HEK293 (cell line): ENCODE data around the gene SGSM2.

Experiments
- CTCF ChIA-PET: fragments of 350-600 bp; formaldehyde crosslinking; extraction: SDS; loops from one replicate; lab custom pipeline; 2021; ENCODE audit warnings: antibody characterized with exemption; lab: Yijun Ruan, JAX
- POLR2A ChIA-PET: fragments of 300-600 bp; formaldehyde crosslinking; extraction: SDS; loops from one replicate; lab custom pipeline; 2020; ENCODE audit warnings: antibody characterized with exemption, inconsistent platforms; lab: Yijun Ruan, JAX
- H3K27ac ChIP-seq: fragments of 200-500 bp; sonication (Bioruptor generic); 2 replicates; pipeline ENCODE4 v1.5.1; 2014; ENCODE audit warnings: low read depth, low read length, control low read depth, inconsistent platforms; ENCODE audit errors: extremely low read depth
- H3K36me3 ChIP-seq, 2 experiments: fragments of 200-500 bp in 1 of 2; sonication (Bioruptor generic) in 1 of 2; 1 replicate in 1 of 2; 2 replicates in 1 of 2; pipeline ENCODE4 v1.5.1; 2014 to 2017; ENCODE audit warnings: inconsistent platforms in 2 of 2, low read length in 2 of 2; ENCODE audit not compliant: control insufficient read depth in 2 of 2, insufficient read depth in 1 of 2
- H3K4me1 ChIP-seq: fragments of 200-500 bp; sonication (Bioruptor generic); 2 replicates; pipeline ENCODE4 v1.5.1; 2014; ENCODE audit warnings: mild to moderate bottlenecking, low read length, inconsistent platforms; ENCODE audit not compliant: control insufficient read depth, insufficient read depth
- H3K4me3 ChIP-seq: 2 replicates; pipeline ENCODE4 v1.5.1; 2011; ENCODE audit warnings: low read depth, mild to moderate bottlenecking, control low read depth, low read length, moderate library complexity
- H3K9me3 ChIP-seq: fragments of 200-500 bp; sonication (Bioruptor generic); 2 replicates; pipeline ENCODE4 v1.5.1; 2014; ENCODE audit warnings: low read depth, low read length, inconsistent platforms; ENCODE audit not compliant: control insufficient read depth, insufficient read depth
- BCL11A ChIP-seq: fragments of 450-650 bp; formaldehyde crosslinking; IDR thresholded peaks from 2 replicates; pipeline ENCODE4 v1.5.1; 2016; ENCODE audit warnings: low read depth, missing biosample characterization, missing genetic modification characterization
- FEZF1 ChIP-seq: fragments of 450-650 bp; formaldehyde crosslinking; IDR thresholded peaks from 2 replicates; pipeline ENCODE4 v1.5.1; 2016; ENCODE audit warnings: missing biosample characterization, missing genetic modification characterization
- KLF7 ChIP-seq: fragments of 450-650 bp; formaldehyde crosslinking; IDR thresholded peaks from 2 replicates; pipeline ENCODE4 v1.5.1; 2016; ENCODE audit warnings: missing biosample characterization, missing genetic modification characterization, borderline replicate concordance
- KLF8 ChIP-seq: fragments of 450-650 bp; formaldehyde crosslinking; IDR thresholded peaks from 2 replicates; pipeline ENCODE4 v1.5.1; 2016; ENCODE audit warnings: missing biosample characterization, missing genetic modification characterization
- MZF1 ChIP-seq: fragments of 450-650 bp; formaldehyde crosslinking; IDR thresholded peaks from 2 replicates; pipeline ENCODE4 v1.5.1; 2017; ENCODE audit warnings: missing biosample characterization, missing genetic modification characterization, borderline replicate concordance
- SCRT1 ChIP-seq: fragments of 450-650 bp; formaldehyde crosslinking; IDR thresholded peaks from 2 replicates; pipeline ENCODE4 v1.5.1; 2016; ENCODE audit warnings: missing biosample characterization, missing genetic modification characterization, borderline replicate concordance
- SCRT2 ChIP-seq: fragments of 450-650 bp; formaldehyde crosslinking; IDR thresholded peaks from 2 replicates; pipeline ENCODE4 v1.5.1; 2016; ENCODE audit warnings: missing biosample characterization, missing genetic modification characterization
- ZBTB48 ChIP-seq: fragments of 450-650 bp; formaldehyde crosslinking; IDR thresholded peaks from 2 replicates; pipeline ENCODE4 v1.5.1; 2016; ENCODE audit warnings: missing biosample characterization, missing genetic modification characterization
- ZEB2 ChIP-seq: fragments of 450-650 bp; formaldehyde crosslinking; IDR thresholded peaks from 2 replicates; pipeline ENCODE4 v1.5.1; 2016; ENCODE audit warnings: missing biosample characterization, missing genetic modification characterization
- ZNF341 ChIP-seq: fragments of 450-650 bp; formaldehyde crosslinking; IDR thresholded peaks from 2 replicates; pipeline ENCODE4; 2016; ENCODE audit warnings: low read depth, missing biosample characterization, missing genetic modification characterization
- ZNF366 ChIP-seq: fragments of 450-650 bp; formaldehyde crosslinking; conservative IDR thresholded peaks from 2 replicates; pipeline ENCODE4 v1.5.1; 2016; ENCODE audit warnings: missing biosample characterization, missing genetic modification characterization
- ZNF600 ChIP-seq: fragments of 450-650 bp; formaldehyde crosslinking; IDR thresholded peaks from 2 replicates; pipeline ENCODE4 v1.5.1; 2016; ENCODE audit warnings: missing biosample characterization, missing genetic modification characterization
- ZNF670 ChIP-seq: fragments of 450-650 bp; formaldehyde crosslinking; IDR thresholded peaks from 2 replicates; pipeline ENCODE4 v1.5.1; 2016; ENCODE audit warnings: missing biosample characterization, missing genetic modification characterization, low read depth
- ZNF76 ChIP-seq: fragments of 450-650 bp; formaldehyde crosslinking; IDR thresholded peaks from 2 replicates; pipeline ENCODE4; 2016; ENCODE audit warnings: low read depth, missing biosample characterization, missing genetic modification characterization, borderline replicate concordance
- ZSCAN30 ChIP-seq: fragments of 450-650 bp; IDR thresholded peaks from 2 replicates; pipeline ENCODE4 v1.5.1; 2018; ENCODE audit warnings: missing biosample characterization, mild to moderate bottlenecking, missing genetic modification characterization, moderate library complexity
- TF ChIP-seq, protein P1 (sequence below): fragments of 450-650 bp; formaldehyde crosslinking; IDR thresholded peaks from 2 replicates; pipeline ENCODE4 v1.5.0; 2017; ENCODE audit warnings: missing biosample characterization, missing genetic modification characterization, borderline replicate concordance
- TF ChIP-seq, protein P2 (sequence below): fragments of 450-650 bp; formaldehyde crosslinking; IDR thresholded peaks from 2 replicates; pipeline ENCODE4 v1.5.1; 2017; ENCODE audit warnings: missing biosample characterization, missing genetic modification characterization
- TF ChIP-seq, protein P3 (sequence below): fragments of 450-650 bp; formaldehyde crosslinking; IDR thresholded peaks from 2 replicates; pipeline ENCODE4 v1.5.1; 2016; ENCODE audit warnings: missing biosample characterization, missing genetic modification characterization, low read depth
- TF ChIP-seq, protein P4 (sequence below): fragments of 450-650 bp; formaldehyde crosslinking; IDR thresholded peaks from 2 replicates; pipeline ENCODE4 v1.5.1; 2016; ENCODE audit warnings: missing biosample characterization, missing genetic modification characterization
- TF ChIP-seq, protein P5 (sequence below): fragments of 450-650 bp; IDR thresholded peaks from 2 replicates; pipeline ENCODE4 v1.5.1; 2018; ENCODE audit warnings: missing biosample characterization, mild to moderate bottlenecking, missing genetic modification characterization

SGSM2 gene

DNA sequence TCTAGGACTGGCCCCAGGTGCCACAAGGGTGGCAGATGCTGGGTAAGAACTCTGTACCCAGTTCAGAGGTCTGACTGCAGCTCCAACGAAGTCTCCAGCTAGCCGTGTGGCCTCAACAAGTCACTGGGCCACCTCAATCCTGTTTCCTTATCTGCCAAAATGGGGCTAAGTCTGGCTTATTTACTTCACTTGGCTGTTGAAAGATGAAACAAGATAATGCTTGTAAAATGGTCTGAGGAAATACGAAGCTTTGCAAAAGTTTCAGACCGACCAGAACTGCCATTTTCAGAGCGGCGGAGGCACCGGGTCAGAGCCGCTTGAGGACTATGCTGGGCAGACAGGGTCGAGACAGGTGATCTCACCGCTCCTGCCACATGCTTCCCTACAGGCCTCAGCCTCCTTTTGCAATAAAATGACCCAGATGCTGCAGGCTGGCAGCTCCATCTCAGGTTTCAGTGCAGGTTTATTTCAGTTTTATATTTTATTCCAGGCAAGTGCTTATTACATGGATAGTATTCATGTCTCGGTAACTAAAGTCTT is 46.4 kb downstream of the SGSM2 start:
- ChIA-PET CTCF (interaction anchor here (0.6 to 12.5 kb wide), 19 partner anchors 9 to 659 kb away, joined by 3 to 470 read pairs (median 7); partner anchors contain the start of gene MNT), POLR2A (interaction anchor here (1.4 to 3.3 kb wide), 5 partner anchors 9 to 33 kb away, joined by 4 to 42 read pairs (median 9); no protein-coding TSS in a partner anchor)
- TF ChIP-seq ZNF76 (tag by site-specific recombination): peak; percentile 79
- TF ChIP-seq KLF8 (tag by site-specific recombination): 0 out of 2 replicates have a peak, but pooled peaks have one; percentile 16
- 0 out of 2 replicates have a peak, but pooled peaks have one; percentile 14 for TF ChIP-seq ZNF341 (tag by site-specific recombination)
- peak; percentile 26; the same call in 1 of the 2 replicates for TF ChIP-seq SCRT1 (tag by site-specific recombination)
- 0 out of 2 replicates have a peak, but pooled peaks have one; percentile 14 for TF ChIP-seq MZF1 (tag by site-specific recombination)
- TF ChIP-seq, protein P1, sequence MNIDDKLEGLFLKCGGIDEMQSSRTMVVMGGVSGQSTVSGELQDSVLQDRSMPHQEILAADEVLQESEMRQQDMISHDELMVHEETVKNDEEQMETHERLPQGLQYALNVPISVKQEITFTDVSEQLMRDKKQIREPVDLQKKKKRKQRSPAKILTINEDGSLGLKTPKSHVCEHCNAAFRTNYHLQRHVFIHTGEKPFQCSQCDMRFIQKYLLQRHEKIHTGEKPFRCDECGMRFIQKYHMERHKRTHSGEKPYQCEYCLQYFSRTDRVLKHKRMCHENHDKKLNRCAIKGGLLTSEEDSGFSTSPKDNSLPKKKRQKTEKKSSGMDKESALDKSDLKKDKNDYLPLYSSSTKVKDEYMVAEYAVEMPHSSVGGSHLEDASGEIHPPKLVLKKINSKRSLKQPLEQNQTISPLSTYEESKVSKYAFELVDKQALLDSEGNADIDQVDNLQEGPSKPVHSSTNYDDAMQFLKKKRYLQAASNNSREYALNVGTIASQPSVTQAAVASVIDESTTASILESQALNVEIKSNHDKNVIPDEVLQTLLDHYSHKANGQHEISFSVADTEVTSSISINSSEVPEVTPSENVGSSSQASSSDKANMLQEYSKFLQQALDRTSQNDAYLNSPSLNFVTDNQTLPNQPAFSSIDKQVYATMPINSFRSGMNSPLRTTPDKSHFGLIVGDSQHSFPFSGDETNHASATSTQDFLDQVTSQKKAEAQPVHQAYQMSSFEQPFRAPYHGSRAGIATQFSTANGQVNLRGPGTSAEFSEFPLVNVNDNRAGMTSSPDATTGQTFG (tag by site-specific recombination): no peak
- peak; percentile 43; the same call in 1 of the 2 replicates for TF ChIP-seq ZEB2 (tag by site-specific recombination)
- TF ChIP-seq, protein P2, sequence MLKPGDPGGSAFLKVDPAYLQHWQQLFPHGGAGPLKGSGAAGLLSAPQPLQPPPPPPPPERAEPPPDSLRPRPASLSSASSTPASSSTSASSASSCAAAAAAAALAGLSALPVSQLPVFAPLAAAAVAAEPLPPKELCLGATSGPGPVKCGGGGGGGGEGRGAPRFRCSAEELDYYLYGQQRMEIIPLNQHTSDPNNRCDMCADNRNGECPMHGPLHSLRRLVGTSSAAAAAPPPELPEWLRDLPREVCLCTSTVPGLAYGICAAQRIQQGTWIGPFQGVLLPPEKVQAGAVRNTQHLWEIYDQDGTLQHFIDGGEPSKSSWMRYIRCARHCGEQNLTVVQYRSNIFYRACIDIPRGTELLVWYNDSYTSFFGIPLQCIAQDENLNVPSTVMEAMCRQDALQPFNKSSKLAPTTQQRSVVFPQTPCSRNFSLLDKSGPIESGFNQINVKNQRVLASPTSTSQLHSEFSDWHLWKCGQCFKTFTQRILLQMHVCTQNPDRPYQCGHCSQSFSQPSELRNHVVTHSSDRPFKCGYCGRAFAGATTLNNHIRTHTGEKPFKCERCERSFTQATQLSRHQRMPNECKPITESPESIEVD (tag by site-specific recombination): 0 out of 2 replicates have a peak, but pooled peaks have one; percentile 55
- no peak for TF ChIP-seq ZBTB48
- peak; percentile 81 for TF ChIP-seq SCRT2 (tag by site-specific recombination)
- TF ChIP-seq ZNF366 (tag by site-specific recombination): 0 out of 2 replicates have a peak, but pooled peaks have one; percentile 11
- no peak for TF ChIP-seq KLF7
- TF ChIP-seq ZNF670 (tag by site-specific recombination): no peak
- TF ChIP-seq FEZF1 (tag by site-specific recombination): no peak
- TF ChIP-seq ZSCAN30 (tag by site-specific recombination): peak; percentile 46; the same call in 1 of the 2 replicates
- peak; percentile 57 for TF ChIP-seq ZNF600 (tag by site-specific recombination)
- TF ChIP-seq BCL11A (tag by site-specific recombination): 0 out of 2 replicates have a peak, but pooled peaks have one; percentile 25
- TF ChIP-seq, protein P3, sequence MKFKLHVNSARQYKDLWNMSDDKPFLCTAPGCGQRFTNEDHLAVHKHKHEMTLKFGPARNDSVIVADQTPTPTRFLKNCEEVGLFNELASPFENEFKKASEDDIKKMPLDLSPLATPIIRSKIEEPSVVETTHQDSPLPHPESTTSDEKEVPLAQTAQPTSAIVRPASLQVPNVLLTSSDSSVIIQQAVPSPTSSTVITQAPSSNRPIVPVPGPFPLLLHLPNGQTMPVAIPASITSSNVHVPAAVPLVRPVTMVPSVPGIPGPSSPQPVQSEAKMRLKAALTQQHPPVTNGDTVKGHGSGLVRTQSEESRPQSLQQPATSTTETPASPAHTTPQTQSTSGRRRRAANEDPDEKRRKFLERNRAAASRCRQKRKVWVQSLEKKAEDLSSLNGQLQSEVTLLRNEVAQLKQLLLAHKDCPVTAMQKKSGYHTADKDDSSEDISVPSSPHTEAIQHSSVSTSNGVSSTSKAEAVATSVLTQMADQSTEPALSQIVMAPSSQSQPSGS: 0 out of 2 replicates have a peak, but pooled peaks have one; percentile 4
- TF ChIP-seq, protein P4, sequence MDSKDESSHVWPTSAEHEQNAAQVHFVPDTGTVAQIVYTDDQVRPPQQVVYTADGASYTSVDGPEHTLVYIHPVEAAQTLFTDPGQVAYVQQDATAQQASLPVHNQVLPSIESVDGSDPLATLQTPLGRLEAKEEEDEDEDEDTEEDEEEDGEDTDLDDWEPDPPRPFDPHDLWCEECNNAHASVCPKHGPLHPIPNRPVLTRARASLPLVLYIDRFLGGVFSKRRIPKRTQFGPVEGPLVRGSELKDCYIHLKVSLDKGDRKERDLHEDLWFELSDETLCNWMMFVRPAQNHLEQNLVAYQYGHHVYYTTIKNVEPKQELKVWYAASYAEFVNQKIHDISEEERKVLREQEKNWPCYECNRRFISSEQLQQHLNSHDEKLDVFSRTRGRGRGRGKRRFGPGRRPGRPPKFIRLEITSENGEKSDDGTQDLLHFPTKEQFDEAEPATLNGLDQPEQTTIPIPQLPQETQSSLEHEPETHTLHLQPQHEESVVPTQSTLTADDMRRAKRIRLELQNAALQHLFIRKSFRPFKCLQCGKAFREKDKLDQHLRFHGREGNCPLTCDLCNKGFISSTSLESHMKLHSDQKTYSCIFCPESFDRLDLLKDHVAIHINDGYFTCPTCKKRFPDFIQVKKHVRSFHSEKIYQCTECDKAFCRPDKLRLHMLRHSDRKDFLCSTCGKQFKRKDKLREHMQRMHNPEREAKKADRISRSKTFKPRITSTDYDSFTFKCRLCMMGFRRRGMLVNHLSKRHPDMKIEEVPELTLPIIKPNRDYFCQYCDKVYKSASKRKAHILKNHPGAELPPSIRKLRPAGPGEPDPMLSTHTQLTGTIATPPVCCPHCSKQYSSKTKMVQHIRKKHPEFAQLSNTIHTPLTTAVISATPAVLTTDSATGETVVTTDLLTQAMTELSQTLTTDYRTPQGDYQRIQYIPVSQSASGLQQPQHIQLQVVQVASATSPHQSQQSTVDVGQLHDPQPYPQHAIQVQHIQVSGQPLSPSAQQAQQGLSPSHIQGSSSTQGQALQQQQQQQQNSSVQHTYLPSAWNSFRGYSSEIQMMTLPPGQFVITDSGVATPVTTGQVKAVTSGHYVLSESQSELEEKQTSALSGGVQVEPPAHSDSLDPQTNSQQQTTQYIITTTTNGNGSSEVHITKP (tag by site-specific recombination): peak; percentile 10; the same call in 1 of the 2 replicates
- TF ChIP-seq, protein P5, sequence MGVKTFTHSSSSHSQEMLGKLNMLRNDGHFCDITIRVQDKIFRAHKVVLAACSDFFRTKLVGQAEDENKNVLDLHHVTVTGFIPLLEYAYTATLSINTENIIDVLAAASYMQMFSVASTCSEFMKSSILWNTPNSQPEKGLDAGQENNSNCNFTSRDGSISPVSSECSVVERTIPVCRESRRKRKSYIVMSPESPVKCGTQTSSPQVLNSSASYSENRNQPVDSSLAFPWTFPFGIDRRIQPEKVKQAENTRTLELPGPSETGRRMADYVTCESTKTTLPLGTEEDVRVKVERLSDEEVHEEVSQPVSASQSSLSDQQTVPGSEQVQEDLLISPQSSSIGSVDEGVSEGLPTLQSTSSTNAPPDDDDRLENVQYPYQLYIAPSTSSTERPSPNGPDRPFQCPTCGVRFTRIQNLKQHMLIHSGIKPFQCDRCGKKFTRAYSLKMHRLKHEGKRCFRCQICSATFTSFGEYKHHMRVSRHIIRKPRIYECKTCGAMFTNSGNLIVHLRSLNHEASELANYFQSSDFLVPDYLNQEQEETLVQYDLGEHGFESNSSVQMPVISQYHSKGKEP (tag by site-specific recombination): peak; percentile 97
- H3K36me3 ChIP-seq: peaks cover 0 to 36% of the 10 kb centered on the region in 2 experiments; a peak in 2 of 3 replicates
- no peaks in the 10 kb centered on the region for H3K9me3 ChIP-seq
- no peak overlapping the region for H3K4me3 ChIP-seq
- peak overlapping the region; percentile 7 for H3K27ac ChIP-seq
- peaks cover 14% of the 10 kb centered on the region for H3K4me1 ChIP-seq
